CD14-positive monocyte (primary cell): ENCODE measurements around the gene BMPER. TPM values are rescaled to one million over a fixed set of nuclear protein-coding genes. Genes with fewer than 3 reads are reported as not detected.

Experiments
- DNase-seq, 3 donors: peaks; one replicate each; pipeline ENCODE4 v3.0.0-alpha.2; 2011 to 2022
- H2AFZ ChIP-seq: 2 replicates; pipeline ENCODE4 v1.6.0; 2012; ENCODE audit warnings: mild to moderate bottlenecking, low read depth, low read length, inconsistent platforms; ENCODE audit not compliant: insufficient read depth, poor library complexity, severe bottlenecking
- H3K27ac ChIP-seq, 2 donors: 1 replicate in 1 of 2; 2 replicates in 1 of 2; pipeline ENCODE4 v1.5.1; 2012 to 2013; ENCODE audit warnings: low read length in 2 of 2, control low read depth in 1 of 2, inconsistent platforms in 1 of 2, low read depth in 1 of 2, mild to moderate bottlenecking in 1 of 2
- H3K27me3 ChIP-seq, 2 donors: one replicate each; pipeline versions ENCODE4 v1.6.0 to v1.6.1; 2011 to 2013; ENCODE audit warnings: low read length in 2 of 2; ENCODE audit not compliant: control insufficient read depth in 2 of 2, insufficient read depth in 2 of 2
- H3K36me3 ChIP-seq, 2 donors: replicated peaks in 1 of 2; 1 replicate in 1 of 2; 2 replicates in 1 of 2; pipeline versions ENCODE4 v1.5.1 to v1.6.1; 2012 to 2013; ENCODE audit warnings: low read length in 2 of 2, control low read depth in 1 of 2, inconsistent platforms in 1 of 2, mild to moderate bottlenecking in 1 of 2; ENCODE audit not compliant: insufficient read depth in 2 of 2, control insufficient read depth in 1 of 2
- H3K4me1 ChIP-seq, 2 donors: 1 replicate in 1 of 2; 2 replicates in 1 of 2; pipeline versions ENCODE4 v1.5.1 to v1.6.1; 2012 to 2013; ENCODE audit warnings: low read length in 2 of 2, control low read depth in 1 of 2, inconsistent platforms in 1 of 2, mild to moderate bottlenecking in 1 of 2, moderate library complexity in 1 of 2; ENCODE audit not compliant: insufficient read depth in 2 of 2, control insufficient read depth in 1 of 2
- H3K4me2 ChIP-seq: replicated peaks from 2 replicates; pipeline ENCODE3; 2012; ENCODE audit warnings: low read length, moderate library complexity, mild to moderate bottlenecking; ENCODE audit not compliant: poor library complexity, severe bottlenecking; ENCODE audit errors: extremely low read depth
- H3K4me3 ChIP-seq, 3 experiments: fragments of 200-600 bp in 1 of 3; sonication (generic) in 1 of 3; replicated peaks in 1 of 3; 1 replicate in 2 of 3; 2 replicates in 1 of 3; pipeline ENCODE4 v1.5.1; 2011 to 2013; ENCODE audit warnings: low read length in 3 of 3, mild to moderate bottlenecking in 3 of 3, control low read depth in 2 of 3, low read depth in 2 of 3, inconsistent platforms in 1 of 3, moderate library complexity in 1 of 3
- H3K79me2 ChIP-seq: 2 replicates; pipeline ENCODE4 v1.6.0; 2012; ENCODE audit warnings: mild to moderate bottlenecking, control low read depth, inconsistent platforms, low read length, moderate library complexity; ENCODE audit not compliant: insufficient read depth
- H3K9ac ChIP-seq: 2 replicates; pipeline ENCODE4 v1.6.0; 2017; ENCODE audit warnings: low read length, mild to moderate bottlenecking; ENCODE audit not compliant: insufficient read depth, poor library complexity, severe bottlenecking
- H3K9me3 ChIP-seq, 2 donors: replicated peaks in 1 of 2; 1 replicate in 1 of 2; 2 replicates in 1 of 2; pipeline versions ENCODE4 v1.5.1 to v1.6.1; 2012 to 2013; ENCODE audit warnings: low read length in 2 of 2, control low read depth in 1 of 2; ENCODE audit not compliant: control insufficient read depth in 1 of 2, insufficient read depth in 1 of 2
- H4K20me1 ChIP-seq: 2 replicates; pipeline ENCODE4 v1.6.0; 2012; ENCODE audit warnings: mild to moderate bottlenecking, low read length, control low read depth, moderate library complexity; ENCODE audit not compliant: insufficient read depth
- H3K27ac Mint-ChIP-seq, 7 donors: one replicate each; pipeline ENCODE4 v1.8.0; 2020; ENCODE audit warnings: mild to moderate bottlenecking in 7 of 7, mixed read lengths in 7 of 7, moderate library complexity in 6 of 7, inconsistent platforms in 2 of 7
- H3K27me3 Mint-ChIP-seq, 3 donors: one replicate each; pipeline ENCODE4 v1.8.0; 2021 to 2022; ENCODE audit warnings: low read depth in 3 of 3, mild to moderate bottlenecking in 3 of 3, mixed read lengths in 3 of 3, moderate library complexity in 3 of 3, inconsistent platforms in 1 of 3
- H3K36me3 Mint-ChIP-seq, 2 donors: one replicate each; pipeline ENCODE4 v1.8.0; 2020; ENCODE audit warnings: mixed read lengths in 2 of 2, inconsistent platforms in 1 of 2, mild to moderate bottlenecking in 1 of 2
- H3K4me1 Mint-ChIP-seq: one replicate; pipeline ENCODE4 v1.8.0; 2020; ENCODE audit warnings: mild to moderate bottlenecking, mixed read lengths
- H3K4me3 Mint-ChIP-seq, 2 donors: one replicate each; pipeline ENCODE4 v1.8.0; 2020; ENCODE audit warnings: mild to moderate bottlenecking in 2 of 2, mixed read lengths in 2 of 2, moderate library complexity in 1 of 2
- H3K9me3 Mint-ChIP-seq, 7 donors: one replicate each; pipeline ENCODE4 v1.8.0; 2020 to 2022; ENCODE audit warnings: mixed read lengths in 7 of 7, mild to moderate bottlenecking in 6 of 7, moderate library complexity in 6 of 7, inconsistent platforms in 2 of 7
- CTCF ChIP-seq: fragments of 200-600 bp; IDR thresholded peaks from one replicate; pipeline ENCODE4 v1.8.0; 2022; ENCODE audit warnings: antibody characterized with exemption, mild to moderate bottlenecking
- WGBS: methylation state at CpG from one replicate; pipeline ENCODE4 v1.1.5; 2013; ENCODE audit warnings: missing lambda C conversion rate; ENCODE audit not compliant: insufficient coverage; 5-methylcytosine and 5-hydroxymethylcytosine counted together
- intact Hi-C, 2 donors: fragments of 100-400 bp; cut with micrococcal nuclease; formaldehyde crosslinking; loops; one replicate each; pipeline versions ENCODE4 v1.15.0 to v1.15.1; 2023
- polyA plus RNA-seq, 3 donors: library from polyadenylated mRNA; depleted of rRNA in 1 of 3; unstranded in 2 of 3; stranded (reverse) in 1 of 3; fragments of 300-500 nt in 2 of 3; fragments of >200 nt in 1 of 3; fragmentation: Illumina TruSeq in 2 of 3; gene quantifications; 1 replicate in 2 of 3; 2 replicates in 1 of 3; pipeline ENCODE4 v1.2.3, GENCODE V29; 2012 to 2021

The BMPER gene
- polyA plus RNA-seq, 3 donors: not detected

DNA sequence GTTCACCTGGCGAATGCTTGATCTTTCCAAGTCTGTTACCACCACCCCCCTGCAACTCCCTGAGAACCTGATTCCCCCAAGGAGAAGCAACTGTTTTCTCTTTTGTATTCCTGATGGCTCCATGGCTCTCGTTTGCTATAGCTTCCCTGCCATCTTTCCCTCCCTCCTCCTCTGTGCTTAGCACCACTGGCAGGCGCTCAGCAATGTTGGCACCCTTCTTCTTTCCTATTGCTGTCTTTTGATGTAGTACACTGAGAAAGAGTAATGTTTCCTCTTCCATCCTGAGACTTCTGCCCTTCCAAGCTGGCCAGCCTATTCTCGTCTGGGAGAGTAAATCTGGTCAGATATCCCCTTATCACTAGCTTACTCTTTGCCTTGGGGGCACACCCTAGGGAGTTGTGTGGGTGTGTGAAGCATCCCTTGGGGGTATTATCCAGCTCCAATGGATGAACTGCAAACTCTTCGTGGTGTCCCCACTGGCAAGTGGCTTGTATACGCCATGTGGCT, 74.0 kb downstream of the BMPER start:
- H2AFZ ChIP-seq: no peak overlapping the region
- no peak overlapping the region for H3K9ac ChIP-seq
- intact Hi-C loops: no loop called here
- Mint-ChIP-seq H3K27me3 (peaks cover 0 to 3% (median 2%) of the 10 kb centered on the region in 3 donors), H3K27ac (no peak overlapping the region), H3K4me1 (no peaks in the 10 kb centered on the region), H3K4me3 (no peak overlapping the region), H3K9me3 (peaks cover 0 to 5% (median 4%) of the 10 kb centered on the region in 7 donors), H3K36me3 (no peaks in the 10 kb centered on the region)
- H3K4me3 ChIP-seq: no peak overlapping the region
- H3K4me2 ChIP-seq: no peak overlapping the region
- no peak for TF ChIP-seq CTCF
- no peaks in the 10 kb centered on the region for H3K79me2 ChIP-seq
- H3K27ac ChIP-seq: no peak overlapping the region
- WGBS: 83% methylated on average over 2 of the region's 6 CpGs
- H3K4me1 ChIP-seq: no peaks in the 10 kb centered on the region
- H3K9me3 ChIP-seq: no peaks in the 10 kb centered on the region
- no peaks in the 10 kb centered on the region for H3K27me3 ChIP-seq
- no peaks in the 10 kb centered on the region for H3K36me3 ChIP-seq
- no peaks in the 10 kb centered on the region for H4K20me1 ChIP-seq
- no peak for DNase-seq

GRCh38 chr7:33979807-33980355, 74.5 kb downstream of the BMPER start:
- Histone ChIP-seq H3K4me2 (no peak overlapping the region), H3K4me1 (no peaks in the 10 kb centered on the region), H4K20me1 (no peaks in the 10 kb centered on the region), H3K27me3 (no peaks in the 10 kb centered on the region), H3K4me3 (no peak overlapping the region), H2AFZ (no peak overlapping the region), H3K79me2 (no peaks in the 10 kb centered on the region), H3K36me3 (no peaks in the 10 kb centered on the region), H3K9ac (no peak overlapping the region), H3K9me3 (no peaks in the 10 kb centered on the region), H3K27ac (no peak overlapping the region)
- Mint-ChIP-seq H3K27ac (no peak overlapping the region), H3K27me3 (peaks cover 0 to 3% (median under 1%) of the 10 kb centered on the region in 3 donors), H3K9me3 (peaks cover 0 to 5% (median 2%) of the 10 kb centered on the region in 7 donors), H3K36me3 (no peaks in the 10 kb centered on the region), H3K4me1 (no peaks in the 10 kb centered on the region), H3K4me3 (no peak overlapping the region)
- TF ChIP-seq CTCF: no peak
- intact Hi-C loops: no loop called here
- DNase-seq: no peak
- WGBS: no CpG with 5 or more reads among the region's 8 CpGs
